ENCODE measurements around the gene ACBD6. TPM values are rescaled to one million over a fixed set of nuclear protein-coding genes. Genes with fewer than 3 reads are reported as not detected.

Gene ACBD6
- total and polyA plus RNA-seq, 2 experiments from 2014 or later: 27.3 to 44.2 TPM

DNA sequence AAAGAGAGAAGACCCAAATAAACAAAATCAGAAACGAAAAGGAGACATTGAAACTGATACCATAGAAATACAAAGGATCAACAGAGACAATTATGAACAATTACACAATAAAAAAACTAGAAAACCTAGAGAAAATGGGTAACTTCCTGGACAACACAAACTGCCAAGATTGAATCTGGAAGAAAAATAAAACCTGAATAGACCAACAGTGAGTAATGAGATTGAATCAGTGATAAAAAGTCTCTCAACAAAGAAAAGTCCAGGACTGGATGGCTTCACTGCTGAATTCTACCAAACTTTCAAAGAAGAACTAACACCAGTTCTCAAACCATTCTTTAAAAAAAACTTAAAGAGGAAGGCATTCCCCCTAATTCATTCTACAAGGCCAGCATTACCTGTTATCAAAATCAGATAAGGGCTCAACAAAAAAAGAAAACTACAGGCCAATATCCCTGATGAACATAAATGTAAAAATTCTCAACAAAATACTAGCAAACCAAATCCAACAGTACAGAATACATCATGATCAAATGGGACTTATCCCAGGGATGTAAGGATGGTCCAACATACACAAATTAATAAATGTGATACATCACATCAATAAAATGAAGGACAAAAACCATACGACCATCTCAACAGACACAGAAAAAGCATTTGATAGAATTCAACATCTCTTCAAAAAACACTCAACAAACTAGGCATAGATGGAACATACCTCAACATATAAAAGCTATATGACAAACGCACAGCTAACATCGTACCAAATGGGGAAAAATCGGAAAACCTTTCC is 119.9 kb downstream of the ACBD6 start:
- H3F3A ChIP-seq (ENCODE audit: insufficient read depth): peaks cover 16% of the 10 kb centered on the region; the same call in 1 of the 2 replicates
- DNase-seq: peak; percentile 41
- no peak overlapping the region for H3K4me3 ChIP-seq
- 0 out of 2 replicates have a peak, but pooled peaks cover 5% of the 10 kb centered on the region for H3K36me3 ChIP-seq (ENCODE audit: low read depth)
- H3K9me3 ChIP-seq (ENCODE audit: low read depth): peaks cover 11% of the 10 kb centered on the region
- 0 out of 2 replicates have a peak, but pooled peaks cover 3% of the 10 kb centered on the region for H3K4me1 ChIP-seq (ENCODE audit: insufficient read depth)
- H2AFZ ChIP-seq: no peak overlapping the region
- no peaks in the 10 kb centered on the region for H4K20me1 ChIP-seq (ENCODE audit: insufficient read depth)
- no peak overlapping the region for H3K9ac ChIP-seq
- H3K27me3 ChIP-seq (replicated peaks; ENCODE audit: insufficient read depth): no peaks in the 10 kb centered on the region
- TF ChIP-seq EZH2 (IDR thresholded peaks at IDR 0.05; ENCODE audit: insufficient read depth, poor library complexity, severe bottlenecking) (no peak), EZH2phosphoT487 (IDR thresholded peaks at IDR 0.05; ENCODE audit: insufficient read depth, low read depth) (no peak)
- peaks cover 65% of the 10 kb centered on the region for H3K79me2 ChIP-seq (ENCODE audit: insufficient read depth)
- H3K4me2 ChIP-seq (ENCODE audit: unreplicated experiment): no peak overlapping the region
- no peak overlapping the region for H3K27ac ChIP-seq
- in situ Hi-C loops (cut with MboI): no loop called here
- H3K9me2 ChIP-seq (ENCODE audit: insufficient read depth): no peaks in the 10 kb centered on the region
- 84 to 92% methylated on average over 5 of the region's 5 CpGs for WGBS, 2 experiments (ENCODE audit: low coverage in 1 of 2, low lambda C conversion rate in 2 of 2, missing lambda C conversion rate in 2 of 2)

GRCh38 chr1:180381184-180381580 is 121.2 kb downstream of the ACBD6 start:
- WGBS, 2 experiments (ENCODE audit: low coverage in 1 of 2, low lambda C conversion rate in 2 of 2, missing lambda C conversion rate in 2 of 2): 92 to 98% methylated on average over 4 of the region's 4 CpGs
- Histone ChIP-seq H3K27me3 (replicated peaks; ENCODE audit: insufficient read depth) (no peaks in the 10 kb centered on the region), H3K9ac (no peak overlapping the region), H3K27ac (no peak overlapping the region), H3F3A (ENCODE audit: insufficient read depth) (peaks cover 16% of the 10 kb centered on the region; the same call in 1 of the 2 replicates), H3K36me3 (ENCODE audit: low read depth) (0 out of 2 replicates have a peak, but pooled peaks cover 5% of the 10 kb centered on the region), H3K9me2 (ENCODE audit: insufficient read depth) (no peaks in the 10 kb centered on the region), H2AFZ (no peak overlapping the region), H3K79me2 (ENCODE audit: insufficient read depth) (peaks cover 77% of the 10 kb centered on the region), H3K4me3 (no peak overlapping the region), H3K4me2 (ENCODE audit: unreplicated experiment) (no peak overlapping the region), H3K4me1 (ENCODE audit: insufficient read depth) (0 out of 2 replicates have a peak, but pooled peaks cover 3% of the 10 kb centered on the region), H4K20me1 (ENCODE audit: insufficient read depth) (no peaks in the 10 kb centered on the region), H3K9me3 (ENCODE audit: low read depth) (peaks cover 11% of the 10 kb centered on the region)
- DNase-seq: no peak
- no peak for TF ChIP-seq EZH2 (IDR thresholded peaks at IDR 0.05; ENCODE audit: insufficient read depth, poor library complexity, severe bottlenecking)
- TF ChIP-seq EZH2phosphoT487 (IDR thresholded peaks at IDR 0.05; ENCODE audit: insufficient read depth, low read depth): no peak
- in situ Hi-C loops (cut with MboI): no loop called here

DNA sequence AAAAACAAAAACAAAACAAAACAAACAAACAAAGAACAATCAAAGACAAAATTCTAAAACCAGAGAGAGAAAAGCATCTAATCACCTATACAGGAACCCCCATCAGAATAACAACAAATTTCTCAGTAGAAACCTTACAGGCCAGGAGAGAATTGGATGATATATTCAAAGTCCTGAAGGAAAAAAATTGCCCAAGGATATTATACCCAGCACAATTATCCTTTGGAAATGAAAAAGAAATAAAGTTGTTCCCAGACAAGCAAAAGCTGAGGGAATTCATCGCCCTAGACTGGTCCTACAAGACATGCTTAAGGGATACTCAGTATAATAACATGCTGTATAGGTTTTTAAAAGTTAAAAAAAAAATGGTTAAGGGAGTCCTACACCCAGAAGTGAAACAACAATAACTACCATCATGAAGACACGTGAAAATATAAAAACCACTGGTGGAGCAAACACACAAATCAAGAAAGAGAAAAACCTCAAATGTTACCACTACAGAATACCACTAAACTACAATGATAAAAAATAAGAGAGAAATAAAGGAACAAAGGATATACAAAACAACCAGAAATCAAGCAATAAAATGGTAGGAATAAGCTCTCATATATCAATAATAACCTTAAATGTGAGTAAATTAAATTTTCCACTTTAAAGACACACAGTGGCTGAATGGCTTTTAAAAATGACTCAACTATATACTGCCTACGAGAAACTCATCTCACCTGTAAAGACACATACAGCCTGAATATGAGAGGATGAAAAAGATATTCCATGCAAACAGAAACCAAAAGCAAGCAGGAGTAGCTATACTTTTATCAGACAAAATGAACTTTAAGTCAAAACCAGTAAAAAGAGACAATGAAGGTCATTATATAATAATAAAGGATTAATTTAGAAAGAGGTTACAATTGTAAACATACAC is 121.9 kb downstream of the ACBD6 start:
- H3F3A ChIP-seq (ENCODE audit: insufficient read depth): peaks cover 16% of the 10 kb centered on the region; the same call in 1 of the 2 replicates
- no peak for DNase-seq
- H3K9ac ChIP-seq: no peak overlapping the region
- 0 out of 2 replicates have a peak, but pooled peaks cover 3% of the 10 kb centered on the region for H3K4me1 ChIP-seq (ENCODE audit: insufficient read depth)
- no peak overlapping the region for H2AFZ ChIP-seq
- no peaks in the 10 kb centered on the region for H3K9me2 ChIP-seq (ENCODE audit: insufficient read depth)
- H3K27me3 ChIP-seq (replicated peaks; ENCODE audit: insufficient read depth): no peaks in the 10 kb centered on the region
- no peak overlapping the region for H3K4me2 ChIP-seq (ENCODE audit: unreplicated experiment)
- 94 to 96% methylated on average over 3 of the region's 3 CpGs for WGBS, 2 experiments (ENCODE audit: low coverage in 1 of 2, low lambda C conversion rate in 2 of 2, missing lambda C conversion rate in 2 of 2)
- no peaks in the 10 kb centered on the region for H4K20me1 ChIP-seq (ENCODE audit: insufficient read depth)
- H3K4me3 ChIP-seq: no peak overlapping the region
- 0 out of 2 replicates have a peak, but pooled peaks cover 5% of the 10 kb centered on the region for H3K36me3 ChIP-seq (ENCODE audit: low read depth)
- peaks cover 81% of the 10 kb centered on the region for H3K79me2 ChIP-seq (ENCODE audit: insufficient read depth)
- in situ Hi-C loops (cut with MboI): no loop called here
- H3K27ac ChIP-seq: no peak overlapping the region
- no peak for TF ChIP-seq EZH2phosphoT487 (IDR thresholded peaks at IDR 0.05; ENCODE audit: insufficient read depth, low read depth)
- no peak for TF ChIP-seq EZH2 (IDR thresholded peaks at IDR 0.05; ENCODE audit: insufficient read depth, poor library complexity, severe bottlenecking)
- peaks cover 11% of the 10 kb centered on the region for H3K9me3 ChIP-seq (ENCODE audit: low read depth)

GRCh38 chr1:180376800-180377199 is 125.6 kb downstream of the ACBD6 start:
- Histone ChIP-seq H3K4me1 (ENCODE audit: insufficient read depth) (no peaks in the 10 kb centered on the region), H3K27ac (no peak overlapping the region), H3K9me2 (ENCODE audit: insufficient read depth) (no peaks in the 10 kb centered on the region), H2AFZ (no peak overlapping the region), H3K4me3 (no peak overlapping the region), H3K4me2 (ENCODE audit: unreplicated experiment) (no peak overlapping the region), H3K79me2 (ENCODE audit: insufficient read depth) (peaks cover 73% of the 10 kb centered on the region), H3K9ac (no peak overlapping the region), H3F3A (ENCODE audit: insufficient read depth) (no peaks in the 10 kb centered on the region), H3K36me3 (ENCODE audit: low read depth) (0 out of 2 replicates have a peak, but pooled peaks cover 5% of the 10 kb centered on the region), H3K27me3 (replicated peaks; ENCODE audit: insufficient read depth) (no peaks in the 10 kb centered on the region), H4K20me1 (ENCODE audit: insufficient read depth) (no peaks in the 10 kb centered on the region), H3K9me3 (ENCODE audit: low read depth) (peaks cover 11% of the 10 kb centered on the region)
- TF ChIP-seq EZH2phosphoT487 (IDR thresholded peaks at IDR 0.05; ENCODE audit: insufficient read depth, low read depth) (no peak), EZH2 (IDR thresholded peaks at IDR 0.05; ENCODE audit: insufficient read depth, poor library complexity, severe bottlenecking) (no peak)
- in situ Hi-C loops (cut with MboI): no loop called here
- 96 to 98% methylated on average over 3 of the region's 3 CpGs for WGBS, 2 experiments (ENCODE audit: low coverage in 1 of 2, low lambda C conversion rate in 2 of 2, missing lambda C conversion rate in 2 of 2)
- DNase-seq: no peak

Measured in GM23248 (cell line).